IPS DF 6.9 (cell line): ENCODE data around the gene PRPF39.

ENCODE experiments used
- DNase-seq: peaks from one replicate; pipeline ENCODE4 v3.0.0-alpha.2; 2013; ENCODE audit warnings: low read depth, low spot score
- H3K27ac ChIP-seq: one replicate; pipeline ENCODE4 v1.5.1; 2013; ENCODE audit warnings: low read length, control low read depth
- H3K27me3 ChIP-seq: 2 replicates; pipeline ENCODE4 v1.6.1; 2013; ENCODE audit warnings: mild to moderate bottlenecking, low read length; ENCODE audit not compliant: control insufficient read depth, insufficient read depth
- H3K36me3 ChIP-seq: 2 replicates; pipeline ENCODE4 v1.6.1; 2013; ENCODE audit warnings: low read length; ENCODE audit not compliant: control insufficient read depth, insufficient read depth
- H3K4me1 ChIP-seq: 2 replicates; pipeline ENCODE4 v1.6.1; 2013; ENCODE audit warnings: low read length; ENCODE audit not compliant: control insufficient read depth, insufficient read depth
- H3K4me3 ChIP-seq: 2 replicates; pipeline ENCODE4 v1.5.1; 2013; ENCODE audit warnings: mild to moderate bottlenecking, low read length
- H3K9me3 ChIP-seq: 2 replicates; pipeline ENCODE4 v1.6.1; 2013; ENCODE audit warnings: low read length, inconsistent platforms; ENCODE audit not compliant: control insufficient read depth, insufficient read depth
- WGBS: extraction: QIAGEN DNeasy Blood & Tissue Kit; methylation state at CpG from one replicate; pipeline ENCODE4 v1.1.7; 2013; ENCODE audit warnings: mixed read lengths, missing lambda C conversion rate; ENCODE audit not compliant: insufficient read length, insufficient coverage; 5-methylcytosine and 5-hydroxymethylcytosine counted together

The PRPF39 gene

GRCh38 chr14:45057349-45057748 is 26.6 kb upstream of the PRPF39 start:
- Histone ChIP-seq H3K36me3 (no peaks in the 10 kb centered on the region), H3K27me3 (no peaks in the 10 kb centered on the region), H3K27ac (no peak overlapping the region), H3K4me3 (no peak overlapping the region), H3K4me1 (no peaks in the 10 kb centered on the region), H3K9me3 (no peaks in the 10 kb centered on the region)
- WGBS = no CpG with 5 or more reads among the region's 2 CpGs
- DNase-seq = no peak

GRCh38 chr14:45057881-45058364 is 26.0 kb upstream of the PRPF39 start:
- Histone ChIP-seq H3K36me3 (no peaks in the 10 kb centered on the region), H3K27ac (no peak overlapping the region), H3K4me1 (no peaks in the 10 kb centered on the region), H3K9me3 (no peaks in the 10 kb centered on the region), H3K27me3 (no peaks in the 10 kb centered on the region), H3K4me3 (no peak overlapping the region)
- DNase-seq = no peak

GRCh38 chr14:45060551-45060950 is 23.4 kb upstream of the PRPF39 start:
- H3K27ac ChIP-seq = no peak overlapping the region
- no peaks in the 10 kb centered on the region for H3K9me3 ChIP-seq
- no peaks in the 10 kb centered on the region for H3K27me3 ChIP-seq

DNA sequence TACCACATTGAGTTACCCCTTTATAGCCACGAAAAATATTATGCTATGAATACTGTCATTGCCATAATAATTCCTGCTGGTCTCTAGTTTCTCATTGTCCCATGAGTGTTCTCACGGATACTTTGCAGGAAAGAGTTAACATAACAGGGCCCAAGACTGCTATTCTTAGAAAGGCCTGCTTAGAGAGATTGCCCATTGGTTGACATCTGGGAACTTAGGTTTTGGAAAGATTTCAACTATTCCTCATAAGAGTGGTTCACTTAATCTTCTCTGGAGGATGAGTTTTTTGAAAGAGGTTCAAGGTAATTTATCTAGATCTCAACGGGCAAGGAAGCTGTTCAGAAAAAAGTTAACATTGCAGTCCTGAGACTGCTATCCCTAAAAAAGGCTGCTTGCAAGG is 18.4 kb upstream of the PRPF39 start:
- no peaks in the 10 kb centered on the region for H3K9me3 ChIP-seq
- H3K27me3 ChIP-seq = no peaks in the 10 kb centered on the region
- no peak for DNase-seq
- no peak overlapping the region for H3K4me3 ChIP-seq
- H3K27ac ChIP-seq = no peak overlapping the region
- no peaks in the 10 kb centered on the region for H3K4me1 ChIP-seq
- no peaks in the 10 kb centered on the region for H3K36me3 ChIP-seq
- no CpG with 5 or more reads among the region's 3 CpGs for WGBS

More at GRCh38 chr14:45060551-45060950, 23.4 kb upstream of the PRPF39 start:
- Histone ChIP-seq H3K36me3 (no peaks in the 10 kb centered on the region), H3K4me3 (no peak overlapping the region), H3K4me1 (no peaks in the 10 kb centered on the region)
- no peak for DNase-seq

DNA sequence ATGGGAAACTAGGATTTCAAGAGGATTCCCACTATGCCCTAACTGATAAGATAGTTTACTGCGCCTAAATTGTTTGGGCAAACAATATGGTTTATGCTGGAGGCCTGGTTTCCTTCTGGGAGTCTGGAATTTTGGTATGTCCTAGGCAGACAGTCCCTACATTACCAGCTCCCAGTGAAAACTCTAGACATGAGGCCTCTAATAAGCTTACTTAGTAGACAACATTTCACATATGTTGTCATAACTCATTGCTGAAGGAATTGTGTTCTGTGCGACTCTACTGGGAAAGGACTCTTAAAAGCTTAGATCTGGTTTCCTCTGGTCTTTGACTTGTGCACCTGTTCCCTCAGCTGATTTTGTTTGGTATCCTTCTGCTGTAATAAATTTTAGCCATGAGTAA is 18.0 kb upstream of the PRPF39 start:
- DNase-seq = no peak
- no peaks in the 10 kb centered on the region for H3K4me1 ChIP-seq
- WGBS = no CpG with 5 or more reads among the region's 2 CpGs
- no peaks in the 10 kb centered on the region for H3K9me3 ChIP-seq
- no peaks in the 10 kb centered on the region for H3K36me3 ChIP-seq
- no peak overlapping the region for H3K4me3 ChIP-seq
- H3K27me3 ChIP-seq = no peaks in the 10 kb centered on the region
- H3K27ac ChIP-seq = no peak overlapping the region

DNA sequence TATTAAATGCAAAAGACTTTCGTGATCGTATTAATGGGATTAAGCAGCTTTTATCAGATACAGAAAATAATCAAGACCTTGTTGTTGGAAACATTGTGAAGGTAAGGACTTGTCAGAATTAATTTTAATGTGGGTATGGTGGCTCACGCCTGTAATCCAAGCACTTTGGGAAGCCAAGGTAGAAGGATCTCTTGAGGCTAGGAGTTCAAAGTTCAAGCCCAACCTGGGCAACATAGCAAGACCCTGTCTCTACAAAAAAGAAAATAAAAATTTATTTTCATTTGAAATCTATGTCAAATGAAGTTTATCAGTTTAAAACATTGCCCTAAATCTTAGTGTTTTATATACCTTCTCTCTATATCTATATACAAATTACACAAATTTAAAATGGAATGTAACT is 17.2 kb upstream of the PRPF39 start:
- Histone ChIP-seq H3K27ac (no peak overlapping the region), H3K4me3 (no peak overlapping the region), H3K4me1 (no peaks in the 10 kb centered on the region), H3K9me3 (no peaks in the 10 kb centered on the region), H3K27me3 (no peaks in the 10 kb centered on the region), H3K36me3 (no peaks in the 10 kb centered on the region)
- no peak for DNase-seq
- no CpG with 5 or more reads among the region's 3 CpGs for WGBS

- DNase-seq = no peak
- no peaks in the 10 kb centered on the region for H3K9me3 ChIP-seq
- WGBS = no CpG with 5 or more reads among the region's 3 CpGs
Measured at GRCh38 chr14:45068396-45068795, 15.5 kb upstream of the PRPF39 start.

DNA sequence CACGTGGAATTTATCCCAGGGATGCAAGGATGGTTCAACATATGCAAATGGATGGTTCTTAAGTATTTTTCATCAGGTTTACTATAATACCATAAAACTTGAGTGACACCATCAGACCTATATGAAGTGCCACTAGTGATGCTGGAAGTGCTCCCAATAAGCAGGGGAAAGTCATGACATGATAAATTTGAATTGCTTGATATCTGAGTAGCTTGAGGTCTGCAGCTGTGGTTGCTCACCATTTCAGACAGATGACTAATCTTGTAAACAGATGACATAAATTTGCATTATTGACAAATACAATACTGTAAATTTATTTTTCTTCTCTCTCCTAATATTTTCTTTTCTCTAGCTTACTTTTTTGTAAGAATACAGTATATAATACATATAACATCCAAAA is 13.7 kb upstream of the PRPF39 start:
- Histone ChIP-seq H3K4me1 (no peaks in the 10 kb centered on the region), H3K4me3 (no peak overlapping the region), H3K27ac (no peak overlapping the region), H3K36me3 (no peaks in the 10 kb centered on the region), H3K27me3 (no peaks in the 10 kb centered on the region), H3K9me3 (no peaks in the 10 kb centered on the region)
- no CpG with 5 or more reads among the region's 1 CpG for WGBS
- no peak for DNase-seq

More at GRCh38 chr14:45068396-45068795, 15.5 kb upstream of the PRPF39 start:
- Histone ChIP-seq H3K4me3 (no peak overlapping the region), H3K4me1 (no peaks in the 10 kb centered on the region), H3K27me3 (no peaks in the 10 kb centered on the region), H3K27ac (no peak overlapping the region), H3K36me3 (no peaks in the 10 kb centered on the region)

DNA sequence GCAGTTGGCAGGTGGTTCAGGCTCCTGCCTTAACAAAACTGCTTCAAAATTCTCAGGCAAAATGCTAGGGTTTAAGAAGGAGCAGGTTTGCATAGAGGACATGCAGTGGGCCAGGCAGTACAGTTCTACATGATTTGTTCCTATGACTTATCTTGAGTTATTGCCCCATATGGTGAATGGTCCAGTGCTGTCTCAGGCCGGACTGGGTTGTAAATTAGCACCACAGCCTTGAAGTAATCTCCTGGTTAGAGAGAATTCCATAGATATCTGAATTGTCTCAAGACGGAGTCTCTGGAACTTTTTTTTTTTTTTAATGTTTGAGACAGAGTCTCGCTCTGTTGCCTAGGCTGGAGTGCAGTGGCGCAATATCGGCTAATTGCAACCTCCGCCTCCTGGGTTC is 11.8 kb upstream of the PRPF39 start:
- H3K4me1 ChIP-seq = no peaks in the 10 kb centered on the region
- no CpG with 5 or more reads among the region's 6 CpGs for WGBS
- H3K4me3 ChIP-seq = no peak overlapping the region
- no peak overlapping the region for H3K27ac ChIP-seq
- no peaks in the 10 kb centered on the region for H3K36me3 ChIP-seq
- DNase-seq = no peak
- H3K27me3 ChIP-seq = no peaks in the 10 kb centered on the region
- no peaks in the 10 kb centered on the region for H3K9me3 ChIP-seq

- H3K27ac ChIP-seq = no peak overlapping the region
- DNase-seq = no peak
- no peaks in the 10 kb centered on the region for H3K27me3 ChIP-seq
- H3K9me3 ChIP-seq = no peaks in the 10 kb centered on the region
- H3K4me3 ChIP-seq = no peak overlapping the region
- H3K36me3 ChIP-seq = no peaks in the 10 kb centered on the region
- WGBS = no CpG with 5 or more reads among the region's 5 CpGs
- no peaks in the 10 kb centered on the region for H3K4me1 ChIP-seq
Measured at GRCh38 chr14:45073231-45073879, 10.6 kb upstream of the PRPF39 start.

DNA sequence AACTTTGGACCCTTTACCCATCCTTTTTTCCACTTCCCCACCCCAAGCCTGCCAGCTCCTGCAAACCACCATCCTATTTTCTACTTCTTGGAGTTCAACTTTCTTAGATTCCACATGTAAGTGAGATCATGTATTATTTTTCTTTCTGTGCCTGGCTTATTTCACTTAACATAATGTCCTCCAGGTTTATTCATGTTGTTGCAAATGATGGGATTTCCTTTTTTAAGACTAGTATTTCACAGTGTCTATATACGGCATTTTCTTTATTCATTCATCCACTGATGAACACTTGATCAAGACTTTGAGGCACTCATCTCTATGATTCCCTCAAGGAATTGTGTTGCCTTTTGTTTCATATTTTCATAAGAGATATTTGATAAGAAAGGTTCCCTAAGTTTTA is 5.6 kb upstream of the PRPF39 start:
- Histone ChIP-seq H3K4me1 (peaks cover under 1% of the 10 kb centered on the region; the same call in 1 of the 2 replicates), H3K9me3 (no peaks in the 10 kb centered on the region), H3K4me3 (no peak overlapping the region), H3K27ac (no peak overlapping the region), H3K36me3 (no peaks in the 10 kb centered on the region), H3K27me3 (no peaks in the 10 kb centered on the region)
- WGBS = no CpG with 5 or more reads among the region's 1 CpG
- no peak for DNase-seq
